ENCODE results near the gene PRRT1B. TPM values are rescaled to one million over a fixed set of nuclear protein-coding genes. Genes with fewer than 3 reads are reported as not detected.

The PRRT1B gene
- total RNA-seq, 4 donors from 2014 or later: not detected

DNA sequence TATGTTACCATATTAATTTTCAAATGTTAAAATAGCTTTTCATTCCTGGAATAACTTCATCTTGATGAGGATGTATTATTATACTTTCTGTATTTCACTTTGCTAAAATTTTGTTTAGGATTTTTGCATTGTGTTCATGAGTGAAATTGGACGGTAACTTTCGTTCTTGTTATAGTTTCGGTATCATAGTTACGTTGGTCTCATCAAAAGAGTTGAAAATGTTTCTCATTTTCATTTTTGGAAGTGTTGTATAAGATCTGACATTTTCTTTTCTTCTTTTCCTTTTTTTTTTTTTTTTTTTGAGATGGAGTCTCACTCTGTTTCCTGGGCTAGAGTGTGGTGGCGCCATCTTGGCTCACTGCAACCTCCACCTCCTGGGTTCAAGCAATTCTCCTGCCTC is 20.0 kb downstream of the PRRT1B start:
- H3K4me3 ChIP-seq: no peak overlapping the region
- 80% methylated on average over 5 of the region's 5 CpGs for WGBS
- peaks cover 7% of the 10 kb centered on the region for H3K36me3 ChIP-seq
- no peak overlapping the region for H3K27ac ChIP-seq
- H3K4me1 ChIP-seq: no peaks in the 10 kb centered on the region
- H3K9me3 ChIP-seq: peaks cover 5% of the 10 kb centered on the region
- no peaks in the 10 kb centered on the region for H3K27me3 ChIP-seq
- TF ChIP-seq POLR2A (IDR thresholded peaks at IDR 0.05) (no peak), POLR2AphosphoS5 (IDR thresholded peaks at IDR 0.05) (no peak), EP300 (IDR thresholded peaks at IDR 0.05) (no peak)
- TF ChIP-seq, protein P1, sequence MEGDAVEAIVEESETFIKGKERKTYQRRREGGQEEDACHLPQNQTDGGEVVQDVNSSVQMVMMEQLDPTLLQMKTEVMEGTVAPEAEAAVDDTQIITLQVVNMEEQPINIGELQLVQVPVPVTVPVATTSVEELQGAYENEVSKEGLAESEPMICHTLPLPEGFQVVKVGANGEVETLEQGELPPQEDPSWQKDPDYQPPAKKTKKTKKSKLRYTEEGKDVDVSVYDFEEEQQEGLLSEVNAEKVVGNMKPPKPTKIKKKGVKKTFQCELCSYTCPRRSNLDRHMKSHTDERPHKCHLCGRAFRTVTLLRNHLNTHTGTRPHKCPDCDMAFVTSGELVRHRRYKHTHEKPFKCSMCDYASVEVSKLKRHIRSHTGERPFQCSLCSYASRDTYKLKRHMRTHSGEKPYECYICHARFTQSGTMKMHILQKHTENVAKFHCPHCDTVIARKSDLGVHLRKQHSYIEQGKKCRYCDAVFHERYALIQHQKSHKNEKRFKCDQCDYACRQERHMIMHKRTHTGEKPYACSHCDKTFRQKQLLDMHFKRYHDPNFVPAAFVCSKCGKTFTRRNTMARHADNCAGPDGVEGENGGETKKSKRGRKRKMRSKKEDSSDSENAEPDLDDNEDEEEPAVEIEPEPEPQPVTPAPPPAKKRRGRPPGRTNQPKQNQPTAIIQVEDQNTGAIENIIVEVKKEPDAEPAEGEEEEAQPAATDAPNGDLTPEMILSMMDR (IDR thresholded peaks at IDR 0.05): no peak
- no peak for DNase-seq (ENCODE audit: low spot score in 2 of 2)

DNA sequence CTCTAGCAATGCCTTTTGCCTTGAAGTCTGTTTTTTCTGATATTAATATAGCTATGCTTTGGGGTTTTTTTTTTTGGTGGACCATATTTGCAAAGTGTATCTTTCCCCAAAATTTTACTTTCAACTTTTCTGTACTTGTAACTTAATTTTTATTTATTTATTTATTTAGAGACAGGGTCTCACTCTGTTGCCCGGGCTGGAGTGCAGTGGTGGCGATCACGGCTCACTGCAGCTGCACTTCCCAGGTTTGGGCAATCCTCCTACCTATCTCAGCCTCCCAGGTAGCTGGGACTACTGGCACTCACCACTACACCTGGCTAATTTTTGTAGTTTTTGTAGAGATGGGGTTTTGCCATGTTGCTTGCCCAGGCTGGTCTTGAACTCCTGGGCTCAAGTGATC is 20.8 kb downstream of the PRRT1B start:
- Histone ChIP-seq H3K4me1 (no peaks in the 10 kb centered on the region), H3K9me3 (no peaks in the 10 kb centered on the region), H3K27me3 (no peaks in the 10 kb centered on the region), H3K27ac (no peak overlapping the region), H3K4me3 (no peak overlapping the region), H3K36me3 (peaks cover 8% of the 10 kb centered on the region)
- no peak for DNase-seq (ENCODE audit: low spot score in 2 of 2)
- TF ChIP-seq POLR2AphosphoS5 (IDR thresholded peaks at IDR 0.05) (no peak), POLR2A (IDR thresholded peaks at IDR 0.05) (no peak), EP300 (IDR thresholded peaks at IDR 0.05) (no peak)
- TF ChIP-seq, protein P1 (IDR thresholded peaks at IDR 0.05): no peak
- 87% methylated on average over 3 of the region's 3 CpGs for WGBS

DNA sequence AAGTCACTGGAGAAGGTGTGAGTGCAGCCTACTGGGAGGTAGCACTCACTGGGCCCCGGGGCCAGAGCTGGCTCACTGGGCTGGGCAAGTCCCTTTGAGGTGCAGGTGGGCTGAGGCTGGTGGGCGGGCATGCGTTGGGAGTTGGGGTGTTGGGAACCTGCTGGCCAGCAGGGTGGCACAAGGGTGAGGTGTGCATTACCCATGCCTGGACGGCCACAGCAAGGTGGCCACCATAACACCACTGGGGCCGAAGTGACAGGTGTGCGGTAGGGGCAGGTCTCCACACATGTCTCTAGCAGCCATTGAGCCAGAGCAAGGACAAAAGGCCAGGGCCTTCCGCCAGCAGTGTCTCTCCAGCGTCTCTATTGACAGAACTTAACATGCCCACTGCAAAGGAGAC is 22.6 kb downstream of the PRRT1B start:
- Histone ChIP-seq H3K27me3 (no peaks in the 10 kb centered on the region), H3K9me3 (no peaks in the 10 kb centered on the region), H3K27ac (no peak overlapping the region), H3K4me3 (no peak overlapping the region), H3K4me1 (no peaks in the 10 kb centered on the region), H3K36me3 (peaks cover 22% of the 10 kb centered on the region)
- no peak for DNase-seq (ENCODE audit: low spot score in 2 of 2)
- WGBS: 100% methylated on average over 8 of the region's 8 CpGs
- TF ChIP-seq POLR2AphosphoS5 (IDR thresholded peaks at IDR 0.05) (no peak), EP300 (IDR thresholded peaks at IDR 0.05) (no peak), POLR2A (IDR thresholded peaks at IDR 0.05) (no peak)
- TF ChIP-seq, protein P1 (IDR thresholded peaks at IDR 0.05): no peak

DNA sequence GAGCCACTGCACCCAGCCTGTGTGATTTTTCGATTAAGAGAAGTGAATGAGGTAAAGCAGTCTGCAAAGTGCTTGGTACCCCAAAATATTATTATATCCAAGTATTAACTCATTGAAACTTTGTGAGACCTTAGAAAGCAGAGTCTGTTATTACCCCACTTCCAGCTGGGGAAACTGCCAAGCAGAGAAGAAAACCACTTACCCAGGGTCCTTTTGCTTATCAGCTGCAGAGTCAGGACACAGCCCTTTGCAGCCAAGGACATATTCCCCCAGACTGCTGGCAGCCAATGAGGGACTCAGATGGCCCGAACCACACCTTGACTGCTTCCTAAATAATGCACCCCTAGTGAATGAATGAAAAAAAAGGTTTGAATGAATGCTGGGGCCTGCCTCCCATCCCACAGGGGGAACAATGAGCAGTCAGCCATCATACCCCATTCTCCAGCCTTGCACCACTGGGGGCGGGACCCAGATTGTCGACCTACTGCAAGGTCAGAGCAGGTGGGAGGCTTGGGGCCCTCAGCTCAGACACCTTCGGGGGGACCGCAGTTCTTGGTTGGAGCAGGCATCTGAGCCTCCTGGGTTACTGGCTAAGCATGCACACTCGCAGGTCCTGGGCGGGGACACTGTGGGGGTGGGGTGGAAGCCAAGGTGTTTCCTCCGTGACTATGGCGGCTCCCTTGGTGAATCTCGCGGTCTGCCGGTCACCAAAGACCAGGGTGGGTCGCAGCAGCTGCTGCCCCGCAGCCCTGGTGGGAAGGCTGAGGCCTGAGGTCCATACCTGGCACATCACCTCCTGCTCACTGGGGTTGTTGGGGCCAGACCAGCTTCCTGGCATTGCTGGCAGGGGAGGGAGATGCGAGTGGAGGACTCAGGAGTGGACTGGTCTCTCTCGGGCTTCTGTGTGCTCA is 29.7 kb downstream of the PRRT1B start:
- Histone ChIP-seq H3K27me3 (no peaks in the 10 kb centered on the region), H3K36me3 (peaks cover 69% of the 10 kb centered on the region), H3K27ac (no peak overlapping the region), H3K9me3 (no peaks in the 10 kb centered on the region), H3K4me3 (no peak overlapping the region), H3K4me1 (no peaks in the 10 kb centered on the region)
- 90% methylated on average over 13 of the region's 17 CpGs for WGBS
- no peak for TF ChIP-seq POLR2A (IDR thresholded peaks at IDR 0.05)
- TF ChIP-seq EP300 (IDR thresholded peaks at IDR 0.05): no peak
- TF ChIP-seq POLR2AphosphoS5 (IDR thresholded peaks at IDR 0.05): no peak
- TF ChIP-seq, protein P1 (IDR thresholded peaks at IDR 0.05): no peak
- no peak for DNase-seq (ENCODE audit: low spot score in 2 of 2)
